GM12878 (cell line): ENCODE measurements around the gene ITGA5. TPM values are rescaled to one million over a fixed set of nuclear protein-coding genes. Genes with fewer than 3 reads are reported as not detected.

ENCODE experiments used
- ATAC-seq: fragments of 200-7000 bp; cut with Tn5 transposase; 3 replicates; pipeline ENCODE4 v1.9.1; 2020; ENCODE audit warnings: mild to moderate bottlenecking, moderate library complexity
- BruUV-seq: library from RNA; stranded (reverse); fragments of 400-500 nt; replicated peaks from 2 replicates; lab custom pipeline; 2021; lab: Mats Ljungman, UMichigan
- CTCF ChIA-PET: fragments of 300-600 bp; sonication (Branson Sonifier 250); formaldehyde crosslinking; extraction: SDS; loops from one replicate; lab custom pipeline; 2021; ENCODE audit warnings: inconsistent platforms; lab: Yijun Ruan, JAX
- POLR2A ChIA-PET: fragments of 350-600 bp; formaldehyde crosslinking; extraction: SDS; loops from one replicate; lab custom pipeline; 2021; ENCODE audit warnings: inconsistent platforms; lab: Charles Lee
- RAD21 ChIA-PET: fragments of 300-600 bp; sonication (Branson Sonifier 250); formaldehyde crosslinking; loops from one replicate; lab custom pipeline; 2023; ENCODE audit warnings: antibody characterized with exemption; ENCODE audit not compliant: unreplicated experiment; lab: Charles Lee
- SMC1A ChIA-PET: fragments of 300-600 bp; sonication (Branson Sonifier 250); formaldehyde crosslinking; loops from one replicate; lab custom pipeline; 2023; ENCODE audit not compliant: unreplicated experiment, uncharacterized antibody; lab: Charles Lee
- DNase-seq: peaks from one replicate; pipeline ENCODE4 v3.0.0-alpha.2; 2011; ENCODE audit warnings: low read depth, low spot score
- FAIRE-seq: peaks from 3 replicates; lab custom pipeline; 2011; peaks lifted over from hg19 to GRCh38; lab: Jason Lieb, UNC
- H2AFZ ChIP-seq: 2 replicates; pipeline ENCODE4 v1.6.0; 2011; ENCODE audit warnings: low read depth, low read length, control low read depth; ENCODE audit not compliant: control insufficient read depth
- H3K27ac ChIP-seq: 2 replicates; pipeline ENCODE4 v1.5.1; 2011; ENCODE audit warnings: control low read depth; ENCODE audit not compliant: control insufficient read depth, insufficient read depth
- H3K27me3 ChIP-seq, 2 experiments: replicated peaks in 1 of 2; 2 replicates each; pipeline versions ENCODE4 v1.6.0 to v1.6.1; 2011; ENCODE audit warnings: low read length in 1 of 2; ENCODE audit not compliant: control insufficient read depth in 2 of 2, insufficient read depth in 2 of 2
- H3K36me3 ChIP-seq, 2 experiments: 2 replicates each; pipeline ENCODE4 v1.5.1; 2011; ENCODE audit warnings: low read length in 1 of 2; ENCODE audit not compliant: control insufficient read depth in 2 of 2, insufficient read depth in 2 of 2
- H3K4me1 ChIP-seq: 2 replicates; pipeline ENCODE4 v1.6.1; 2011; ENCODE audit warnings: mild to moderate bottlenecking, low read length, moderate library complexity, mixed read lengths; ENCODE audit not compliant: control insufficient read depth, insufficient read depth
- H3K4me2 ChIP-seq: 2 replicates; pipeline ENCODE4 v1.6.0; 2011; ENCODE audit warnings: control low read depth; ENCODE audit not compliant: control insufficient read depth, insufficient read depth
- H3K4me3 ChIP-seq: fragments of 200-600 bp; sonication (generic); 2 replicates; pipeline ENCODE4 v1.5.1; 2016
- H3K79me2 ChIP-seq: 2 replicates; pipeline ENCODE4 v1.6.0; 2011; ENCODE audit warnings: low read length; ENCODE audit not compliant: control insufficient read depth, insufficient read depth
- H3K9ac ChIP-seq: 2 replicates; pipeline ENCODE4 v1.8.0; 2011; ENCODE audit warnings: low read length, control low read depth, mixed read lengths; ENCODE audit not compliant: control insufficient read depth, insufficient read depth
- H3K9me3 ChIP-seq: replicated peaks from 3 replicates; pipeline ENCODE4 v1.5.1; 2011; ENCODE audit warnings: mild to moderate bottlenecking, low read length; ENCODE audit not compliant: control insufficient read depth, insufficient read depth
- H4K20me1 ChIP-seq: 2 replicates; pipeline ENCODE4 v1.6.0; 2011; ENCODE audit not compliant: control insufficient read depth, insufficient read depth
- ATF2 ChIP-seq: IDR thresholded peaks from 2 replicates; pipeline ENCODE4 v1.6.1; 2012; ENCODE audit warnings: low read length, inconsistent platforms
- DPF2 ChIP-seq: fragments of 450-650 bp; IDR thresholded peaks from 2 replicates; pipeline ENCODE4 v1.6.1; 2017; ENCODE audit warnings: mild to moderate bottlenecking
- IKZF1 ChIP-seq: fragments of 450-650 bp; conservative IDR thresholded peaks from 2 replicates; pipeline ENCODE4 v1.6.1; 2017; ENCODE audit warnings: antibody characterized with exemption, mild to moderate bottlenecking
- KLF5 ChIP-seq: fragments of 450-650 bp; IDR thresholded peaks from 2 replicates; pipeline ENCODE4 v1.6.1; 2014; ENCODE audit warnings: mild to moderate bottlenecking; ENCODE audit not compliant: partially characterized antibody
- RAD21 ChIP-seq: IDR thresholded peaks from 2 replicates; pipeline ENCODE4 v1.6.1; 2011; ENCODE audit warnings: mild to moderate bottlenecking, low read depth, low read length, moderate library complexity; ENCODE audit not compliant: insufficient read depth
- SPI1 ChIP-seq: IDR thresholded peaks from 2 replicates; pipeline ENCODE4 v1.6.1; 2011; ENCODE audit warnings: low read depth, mild to moderate bottlenecking, low read length, moderate library complexity, borderline replicate concordance; ENCODE audit not compliant: insufficient read depth
- WGBS: methylation state at CpG from one replicate; pipeline ENCODE4 v1.1.6; 2016; ENCODE audit warnings: low lambda C conversion rate; ENCODE audit not compliant: insufficient replicate concordance, insufficient coverage; ENCODE audit errors: missing lambda C conversion rate; 5-methylcytosine and 5-hydroxymethylcytosine counted together
- in situ Hi-C: fragments of 300-500 bp; cut with MboI; formaldehyde crosslinking; loops from 9 replicates; pipeline ENCODE4 v1.14.3; 2018; ENCODE audit warnings: mixed read lengths
- intact Hi-C: fragments of 100-400 bp; cut with micrococcal nuclease; formaldehyde crosslinking; loops from one replicate; pipeline ENCODE4 v1.14.2; 2022; ENCODE audit not compliant: unreplicated experiment
- polyA plus RNA-seq, 11 experiments: library from polyadenylated mRNA; depleted of rRNA in 4 of 11; unstranded in 6 of 11; stranded (reverse) in 5 of 11; fragments of >200 nt; fragmentation: Nextera tagmentation in 4 of 11; fragmentation: Illumina TruSeq in 1 of 11; extraction: Ambion mirVana in 4 of 11; extraction: Trizol in 1 of 11; gene quantifications; 1 replicate in 1 of 11; 2 replicates in 10 of 11; pipeline versions ENCODE4 v1.2.1 to v1.2.3, GENCODE V29; 2011 to 2016; ENCODE audit warnings: inconsistent platforms in 2 of 11, missing spikeins in 2 of 11, low read depth in 1 of 11
- total RNA-seq, 4 experiments: library from RNA; depleted of rRNA in 3 of 4; stranded (reverse); fragments of >200 nt in 3 of 4; fragmentation: Illumina TruSeq in 1 of 4; extraction: Trizol in 1 of 4; gene quantifications; 2 replicates each; pipeline versions ENCODE4 v1.2.1 to v1.2.3, GENCODE V29; 2013 to 2021
- TF ChIP-seq, protein P1 (sequence below): fragments of 150-350 bp; IDR thresholded peaks from 2 replicates; pipeline ENCODE4 v1.6.1; 2014; ENCODE audit warnings: mild to moderate bottlenecking, low read depth, low read length

The ITGA5 gene
- total and polyA plus RNA-seq, 10 of the 15 experiments (the other 5 are each of a cell fraction or from before 2014, with no cell fraction given) = 0.15 to 22.5 (median 0.61) TPM

GRCh38 chr12:54439521-54440255, 20.6 kb upstream of the ITGA5 start (continued):
- no peak for TF ChIP-seq ATF2
- TF ChIP-seq, protein P1, sequence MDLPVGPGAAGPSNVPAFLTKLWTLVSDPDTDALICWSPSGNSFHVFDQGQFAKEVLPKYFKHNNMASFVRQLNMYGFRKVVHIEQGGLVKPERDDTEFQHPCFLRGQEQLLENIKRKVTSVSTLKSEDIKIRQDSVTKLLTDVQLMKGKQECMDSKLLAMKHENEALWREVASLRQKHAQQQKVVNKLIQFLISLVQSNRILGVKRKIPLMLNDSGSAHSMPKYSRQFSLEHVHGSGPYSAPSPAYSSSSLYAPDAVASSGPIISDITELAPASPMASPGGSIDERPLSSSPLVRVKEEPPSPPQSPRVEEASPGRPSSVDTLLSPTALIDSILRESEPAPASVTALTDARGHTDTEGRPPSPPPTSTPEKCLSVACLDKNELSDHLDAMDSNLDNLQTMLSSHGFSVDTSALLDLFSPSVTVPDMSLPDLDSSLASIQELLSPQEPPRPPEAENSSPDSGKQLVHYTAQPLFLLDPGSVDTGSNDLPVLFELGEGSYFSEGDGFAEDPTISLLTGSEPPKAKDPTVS = peak; percentile 83; the same call in 1 of the 2 replicates
- no peak for TF ChIP-seq DPF2
- peak; percentile 36 for TF ChIP-seq IKZF1
- TF ChIP-seq RAD21 = peak; percentile 92

- 0% methylated on average over 1 of the region's 1 CpG for WGBS
- peak; percentile 55 for ATAC-seq
- no peak for DNase-seq
- ChIA-PET SMC1A (interaction anchor here (0.8 to 21.0 kb wide), 15 partner anchors 10 to 63 kb away, joined by 3 to 469 read pairs (median 8); partner anchors contain the start of genes ITGA5, NCKAP1L and ZNF385A), CTCF (interaction anchor here (0.6 to 33.3 kb wide), 31 partner anchors 8 to 219 kb away, joined by 3 to 1071 read pairs (median 7); partner anchors contain the start of genes ITGA5, NCKAP1L and ZNF385A), POLR2A (interaction anchor here (0.8 to 5.5 kb wide), 8 partner anchors 10 to 52 kb away, joined by 3 to 43 read pairs (median 5); partner anchors contain the start of gene ITGA5), RAD21 (interaction anchor here (0.8 to 6.9 kb wide), 20 partner anchors 9 to 211 kb away, joined by 3 to 296 read pairs (median 4); partner anchors contain the start of gene ZNF385A)
- H4K20me1 ChIP-seq = no peaks in the 10 kb centered on the region
- BruUV-seq = no TSS peak
- no peak overlapping the region for H3K4me3 ChIP-seq
- TF ChIP-seq DPF2 = 0 out of 2 replicates have a peak, but pooled peaks have one; percentile 35
- TF ChIP-seq KLF5 = no peak
- peak; percentile 35; the same call in 1 of the 2 replicates for TF ChIP-seq SPI1
- H3K9ac ChIP-seq = no peak overlapping the region
- H3K36me3 ChIP-seq = no peaks in the 10 kb centered on the region
- no peaks in the 10 kb centered on the region for H3K79me2 ChIP-seq
- H3K4me1 ChIP-seq = 0 out of 2 replicates have a peak, but pooled peaks cover 7% of the 10 kb centered on the region
- intact Hi-C loops (loop anchor here (1.0 kb wide), 2 partner anchors 40 to 45 kb away; no protein-coding TSS in a partner anchor), in situ Hi-C loops (loop anchor here (5.0 kb wide), 1 partner anchor 37 kb away; no protein-coding TSS in a partner anchor)
- H3K9me3 ChIP-seq = no peaks in the 10 kb centered on the region
- FAIRE-seq = no peak
- no peaks in the 10 kb centered on the region; a peak in 1 of 4 replicates for H3K27me3 ChIP-seq
- H2AFZ ChIP-seq = peak overlapping the region; percentile 62; the same call in 1 of the 2 replicates
- H3K27ac ChIP-seq = no peak overlapping the region
- no peak overlapping the region for H3K4me2 ChIP-seq
Observed at GRCh38 chr12:54439096-54439495, 20.0 kb upstream of the ITGA5 start.
